Stimulated activated CD8-positive, alpha-beta memory T cell treated with anti-CD3 and anti-CD28 coated beads, Interleukin-15, amount 100 ng/mL, for 48 hours (primary cell): ENCODE data around the gene CD99L2.

ENCODE experiments used
- DNase-seq, 2 donors: peaks; one replicate each; pipeline ENCODE4 v3.0.0-alpha.2; 2020; ENCODE audit warnings: low read depth in 2 of 2

The CD99L2 gene, protein sequence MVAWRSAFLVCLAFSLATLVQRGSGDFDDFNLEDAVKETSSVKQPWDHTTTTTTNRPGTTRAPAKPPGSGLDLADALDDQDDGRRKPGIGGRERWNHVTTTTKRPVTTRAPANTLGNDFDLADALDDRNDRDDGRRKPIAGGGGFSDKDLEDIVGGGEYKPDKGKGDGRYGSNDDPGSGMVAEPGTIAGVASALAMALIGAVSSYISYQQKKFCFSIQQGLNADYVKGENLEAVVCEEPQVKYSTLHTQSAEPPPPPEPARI

GRCh38 chrX:150898343-150899190, at the start of gene CD99L2:
Gene CD99L2 (minus strand): TSS chrX:150898668. CDS start chrX:150898588, 80 bp downstream.
- DNase-seq = peak; percentile 79 to 81

DNA sequence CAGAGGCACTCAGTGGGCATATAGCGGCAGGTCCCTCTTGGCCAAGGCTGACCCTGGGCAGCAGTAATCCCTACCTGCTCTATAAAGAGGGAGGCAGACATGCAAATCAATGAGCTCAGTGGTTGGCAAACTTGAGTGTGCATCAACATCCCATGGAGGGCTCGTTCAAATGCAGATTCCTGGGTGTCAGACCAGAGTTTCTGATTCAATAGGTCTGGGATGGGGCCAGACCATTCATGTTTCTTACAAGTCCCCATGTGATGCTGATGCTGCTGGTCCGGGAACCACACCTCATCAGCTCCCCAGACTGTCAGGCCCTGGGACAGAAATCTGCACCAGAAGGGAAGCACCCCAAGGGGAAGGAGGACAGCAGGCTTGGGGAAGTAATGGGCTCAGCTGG, 45.8 kb upstream of the CD99L2 start:
- no peak for DNase-seq

DNA sequence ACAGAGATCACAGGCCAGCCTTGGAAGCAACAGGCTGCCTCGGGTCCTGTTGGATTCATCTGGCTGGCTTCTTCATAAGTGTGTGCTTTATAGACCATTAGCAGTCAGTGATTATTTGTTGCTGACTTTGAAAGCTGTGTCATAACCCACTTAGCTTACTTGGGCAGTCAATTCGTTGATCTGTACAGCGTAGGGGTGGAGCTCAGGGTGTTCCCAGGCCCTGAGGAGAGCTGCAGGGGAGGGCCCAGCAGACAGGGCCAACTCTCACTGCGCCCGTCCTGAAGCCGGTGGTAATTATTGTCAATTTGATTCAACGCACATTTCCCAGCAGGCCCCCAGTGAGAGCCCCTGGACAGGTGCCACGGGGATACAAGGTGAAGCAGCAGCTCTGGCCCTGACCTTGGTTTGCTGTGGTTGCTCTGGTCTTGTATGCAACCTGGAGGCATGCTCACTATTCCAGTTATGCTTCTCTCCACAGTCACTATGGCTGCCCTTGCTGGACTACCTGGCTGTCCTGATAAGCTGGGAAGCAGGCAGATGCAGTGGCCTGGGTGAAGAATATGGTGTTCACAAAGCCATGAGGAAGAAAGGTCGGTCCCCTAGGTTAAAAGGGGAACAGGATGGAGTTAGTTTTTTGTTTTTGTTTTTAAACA, 44.6 kb upstream of the CD99L2 start:
- DNase-seq = no peak

DNA sequence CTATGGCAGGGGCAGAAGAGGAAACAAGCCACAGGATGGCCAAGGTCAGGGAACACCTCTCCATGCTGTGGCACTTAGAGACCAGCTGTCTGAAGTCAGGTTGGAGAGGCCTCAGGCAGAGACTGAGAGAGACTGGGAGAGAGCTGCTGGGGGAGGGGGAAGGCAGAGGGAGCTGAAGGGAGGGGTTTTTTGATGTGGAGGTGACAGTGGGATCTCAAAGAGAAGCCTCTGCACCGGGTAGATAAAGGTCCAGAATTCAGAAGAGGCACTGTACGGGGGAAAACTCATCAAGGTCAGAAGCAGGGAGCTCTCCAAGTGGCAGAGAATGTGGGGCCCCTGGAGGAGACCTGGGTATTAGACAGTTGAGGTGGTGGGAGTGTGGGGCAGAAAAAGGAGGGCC, 43.1 kb upstream of the CD99L2 start:
- no peak for DNase-seq

DNA sequence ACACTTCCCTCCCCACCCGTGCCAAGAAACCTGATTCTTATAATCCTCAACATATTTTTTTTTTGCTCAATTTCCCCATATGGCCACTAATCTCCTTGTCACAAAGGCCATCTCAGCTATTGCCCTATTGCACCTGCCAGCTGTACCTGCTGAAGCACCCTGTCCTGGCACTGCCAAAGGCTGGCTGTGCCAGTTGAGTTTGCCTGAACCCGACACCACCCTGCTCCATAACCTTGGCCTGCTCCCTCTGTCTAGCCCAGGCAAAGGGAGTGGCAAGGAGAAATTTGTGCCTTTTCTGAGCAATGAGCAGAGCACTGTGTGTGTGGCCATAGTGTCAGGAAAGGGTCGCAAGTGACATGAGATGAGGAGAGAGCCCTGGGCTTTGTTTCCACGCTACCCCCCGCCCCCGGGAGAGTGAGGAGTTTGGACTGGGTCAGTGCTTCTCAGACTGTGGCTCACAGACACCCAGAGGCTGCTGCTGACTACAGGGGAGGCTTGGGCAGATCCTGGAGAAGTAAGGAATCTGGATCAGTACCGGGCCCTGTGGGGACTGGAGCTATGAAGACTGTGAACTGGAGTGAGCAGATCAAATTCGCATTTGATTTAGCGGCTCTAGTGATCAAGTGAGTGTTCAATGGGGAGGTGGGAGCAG, 42.5 kb upstream of the CD99L2 start:
- no peak for DNase-seq

- DNase-seq = no peak
Observed at GRCh38 chrX:150936556-150936955, 38.1 kb upstream of the CD99L2 start.

DNA sequence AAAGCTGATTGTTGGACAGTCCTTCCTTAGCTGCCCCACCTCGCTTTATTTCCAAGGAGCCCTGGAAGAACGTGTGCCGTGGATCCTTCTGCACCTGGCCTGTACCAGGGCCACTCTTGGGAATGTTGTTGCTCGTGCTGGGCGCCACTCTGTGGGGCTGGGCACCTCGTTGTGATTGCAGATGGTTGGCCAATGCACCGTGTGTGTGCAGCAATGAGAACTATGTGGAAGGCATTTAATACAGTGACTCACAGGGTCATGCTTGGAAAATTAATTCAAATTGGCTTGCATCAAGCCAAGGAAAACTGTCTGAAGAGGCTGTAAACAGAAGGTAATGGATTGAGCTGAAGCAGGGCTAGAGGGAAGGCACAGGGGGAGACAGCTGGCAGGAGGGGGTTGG, 37.0 kb upstream of the CD99L2 start:
- no peak for DNase-seq

- no peak for DNase-seq
Observed at GRCh38 chrX:150934453-150934852, 36.0 kb upstream of the CD99L2 start.

GRCh38 chrX:150933945-150934350, 35.5 kb upstream of the CD99L2 start:
- DNase-seq = no peak

GRCh38 chrX:150929058-150929457, 30.6 kb upstream of the CD99L2 start:
- DNase-seq = no peak

- DNase-seq = no peak
Observed at GRCh38 chrX:150926791-150927190, 28.3 kb upstream of the CD99L2 start.

GRCh38 chrX:150926304-150926703, 27.8 kb upstream of the CD99L2 start:
- DNase-seq = no peak

GRCh38 chrX:150919401-150919800, 20.9 kb upstream of the CD99L2 start:
- DNase-seq = no peak

GRCh38 chrX:150913511-150913910, 15.0 kb upstream of the CD99L2 start:
- DNase-seq = no peak

DNA sequence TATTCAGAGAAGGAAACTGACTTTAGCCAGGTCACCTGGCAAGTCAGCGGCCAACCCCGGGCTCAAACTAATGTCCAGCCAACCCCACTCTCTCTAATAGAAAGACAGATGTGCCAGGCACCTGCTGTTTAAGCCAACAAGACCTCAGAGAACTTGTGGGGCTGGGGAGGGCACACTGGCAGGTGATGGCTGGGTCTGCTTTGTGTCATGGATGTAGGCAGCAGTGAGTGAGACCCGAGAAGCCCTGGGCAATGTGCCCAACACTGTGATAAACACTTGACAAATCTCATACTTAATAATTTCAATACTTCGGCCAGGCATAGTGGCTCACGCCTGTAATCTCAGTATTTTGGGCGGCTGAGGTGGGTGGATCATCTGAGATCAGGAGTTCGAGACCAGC, 9.0 kb upstream of the CD99L2 start:
- no peak for DNase-seq

DNA sequence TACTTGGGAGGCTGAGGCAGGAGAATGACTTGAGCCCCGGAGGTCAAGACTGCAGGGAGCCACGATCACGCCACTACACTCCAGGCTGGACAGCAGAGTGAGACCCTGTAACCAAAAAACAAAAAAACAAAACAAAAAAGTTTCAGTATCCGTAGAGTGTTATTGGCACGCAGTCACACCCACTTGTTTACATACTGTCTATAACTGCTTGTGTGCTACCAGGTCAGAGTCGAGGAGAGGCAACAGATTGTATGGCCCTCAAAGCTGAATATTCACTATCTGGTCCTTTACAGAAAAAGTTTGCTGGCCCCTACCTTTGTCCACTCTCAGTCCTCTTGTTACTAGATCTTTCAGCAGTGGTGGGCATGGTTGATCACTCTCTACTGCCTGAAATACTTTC, 8.2 kb upstream of the CD99L2 start:
- DNase-seq = no peak

DNA sequence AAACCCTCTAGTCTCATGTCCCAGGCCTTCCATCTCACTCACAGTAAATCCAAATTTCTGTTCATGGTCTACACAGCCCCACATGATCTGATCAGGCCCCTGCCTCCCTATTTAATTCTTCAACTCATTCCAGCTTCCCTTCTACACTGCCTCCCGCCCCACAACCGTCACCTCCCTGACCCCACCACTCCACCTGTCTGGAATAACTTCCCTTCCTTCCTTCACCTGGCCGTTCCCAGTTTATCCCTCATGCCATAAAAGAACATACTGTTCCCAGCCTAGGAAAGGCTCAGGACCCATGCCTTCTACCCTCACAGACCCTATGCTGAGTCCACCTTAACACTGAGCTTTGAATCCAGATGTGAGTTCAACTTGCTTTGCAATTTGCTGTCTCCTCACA, 6.8 kb upstream of the CD99L2 start:
- DNase-seq = no peak

DNA sequence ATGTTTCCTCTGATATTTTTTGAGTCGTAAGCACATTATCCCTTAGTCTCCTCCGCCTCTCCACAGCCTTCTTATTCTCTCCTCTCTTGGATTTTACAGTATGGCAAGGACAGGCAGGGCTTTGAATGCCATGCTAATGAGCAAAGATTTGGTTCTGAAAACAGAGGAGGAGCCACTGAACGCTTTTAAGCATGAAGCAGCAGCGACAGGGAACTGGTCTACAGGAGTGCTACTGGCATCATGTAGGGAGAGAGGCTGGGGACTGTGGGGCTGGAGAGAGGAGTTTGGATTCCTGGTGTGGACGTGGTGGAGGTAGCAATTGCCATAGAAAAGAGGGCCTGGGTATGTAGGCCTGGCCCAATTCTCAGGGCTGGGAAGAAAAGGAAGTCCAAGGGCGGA, 4.6 kb upstream of the CD99L2 start:
- no peak for DNase-seq

DNA sequence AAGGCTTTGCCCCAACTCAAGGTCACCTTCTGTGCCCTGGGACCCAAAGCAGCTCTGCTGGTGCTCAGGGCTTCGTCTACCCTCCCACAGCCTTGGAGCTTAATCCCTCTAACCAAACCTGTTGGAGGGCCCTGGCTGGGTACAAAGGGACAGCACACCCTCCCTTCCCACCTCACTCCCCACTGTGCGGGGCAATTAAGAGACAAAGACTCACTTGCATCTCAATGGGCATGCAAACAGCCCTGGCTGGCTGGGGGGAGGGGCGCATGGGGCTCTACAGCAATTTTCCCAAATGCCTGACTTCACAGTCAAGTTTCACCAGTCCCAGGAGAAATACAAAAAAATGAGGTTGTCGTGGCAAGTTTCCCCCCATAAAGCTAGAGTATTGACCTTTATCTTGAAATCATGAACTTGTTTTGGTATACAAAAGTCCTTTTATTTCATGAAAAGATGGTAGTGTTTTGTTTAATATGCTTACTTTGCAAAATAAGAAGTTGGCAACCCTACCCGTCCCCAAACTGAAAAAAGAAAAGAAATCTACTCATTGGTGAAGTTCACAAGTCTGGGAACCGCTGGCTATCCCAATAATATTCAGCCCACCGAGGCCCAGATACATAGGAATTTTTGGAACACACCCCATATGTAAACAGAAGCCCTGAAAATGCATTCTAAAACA, 4.1 kb upstream of the CD99L2 start:
- DNase-seq = no peak

GRCh38 chrX:150899191-150899757, 806 bp upstream of the CD99L2 start:
- peak; percentile 2 to 7 for DNase-seq
